Measurements from ENCODE around the gene SAG.

SAG gene

GRCh38 chr2:233275223-233275622 lies 32.4 kb upstream of the SAG start:
- Histone ChIP-seq H3K4me3 (no peak overlapping the region), H3K27ac (no peak overlapping the region), H3K9me3 (no peaks in the 10 kb centered on the region), H3K4me1 (no peaks in the 10 kb centered on the region), H3K27me3 (no peaks in the 10 kb centered on the region), H3K36me3 (peaks cover 82 to 99% (median 94%) of the 10 kb centered on the region in 3 donors)
- no peak for TF ChIP-seq CTCF (IDR thresholded peaks at IDR 0.05)
- no peak for DNase-seq
- intact Hi-C loops (cut with DNase I; ENCODE audit: low total_unique reads): loop anchor here (10.0 kb wide), 1 partner anchor 170 kb away; no protein-coding TSS in a partner anchor

- Histone ChIP-seq H3K4me3 (no peak overlapping the region), H3K9me3 (no peaks in the 10 kb centered on the region), H3K27ac (no peak overlapping the region), H3K4me1 (no peaks in the 10 kb centered on the region), H3K27me3 (no peaks in the 10 kb centered on the region), H3K36me3 (peaks cover 97 to 100% (median 97%) of the 10 kb centered on the region in 3 donors)
- intact Hi-C loops (cut with DNase I; ENCODE audit: low total_unique reads): loop anchor here (10.0 kb wide), 1 partner anchor 166 kb away; no protein-coding TSS in a partner anchor
- TF ChIP-seq CTCF (IDR thresholded peaks at IDR 0.05): no peak
- no peak for DNase-seq
These were observed 28.7 kb upstream of the SAG start for GRCh38 chr2:233278921-233279320.

GRCh38 chr2:233280114-233280693 lies 27.4 kb upstream of the SAG start:
- no peak for TF ChIP-seq CTCF (IDR thresholded peaks at IDR 0.05)
- intact Hi-C loops (cut with DNase I; ENCODE audit: low total_unique reads): no loop called here

GRCh38 chr2:233281553-233281952 lies 26.1 kb upstream of the SAG start:
- intact Hi-C loops (cut with DNase I; ENCODE audit: low total_unique reads): no loop called here
- no peak for TF ChIP-seq CTCF (IDR thresholded peaks at IDR 0.05)
- H3K4me1 ChIP-seq: no peaks in the 10 kb centered on the region
- no peak overlapping the region for H3K27ac ChIP-seq
- H3K27me3 ChIP-seq: no peaks in the 10 kb centered on the region
- H3K9me3 ChIP-seq: no peaks in the 10 kb centered on the region
- DNase-seq: no peak
- no peak overlapping the region for H3K4me3 ChIP-seq
- peaks cover 95 to 100% (median 97%) of the 10 kb centered on the region in 3 donors for H3K36me3 ChIP-seq

More at GRCh38 chr2:233280114-233280693, 27.4 kb upstream of the SAG start:
- Histone ChIP-seq H3K36me3 (peaks cover 97 to 100% (median 97%) of the 10 kb centered on the region in 3 donors), H3K4me3 (no peak overlapping the region), H3K9me3 (no peaks in the 10 kb centered on the region), H3K4me1 (no peaks in the 10 kb centered on the region), H3K27ac (no peak overlapping the region), H3K27me3 (no peaks in the 10 kb centered on the region)
- DNase-seq: no peak

GRCh38 chr2:233281992-233282603 lies 25.5 kb upstream of the SAG start:
- no peak for DNase-seq
- intact Hi-C loops (cut with DNase I; ENCODE audit: low total_unique reads): no loop called here
- no peaks in the 10 kb centered on the region for H3K27me3 ChIP-seq
- no peaks in the 10 kb centered on the region for H3K9me3 ChIP-seq
- H3K36me3 ChIP-seq: peaks cover 95 to 100% (median 97%) of the 10 kb centered on the region in 3 donors
- H3K4me3 ChIP-seq: no peak overlapping the region
- no peak overlapping the region for H3K27ac ChIP-seq
- TF ChIP-seq CTCF (IDR thresholded peaks at IDR 0.05): no peak
- no peaks in the 10 kb centered on the region for H3K4me1 ChIP-seq

Data from tibial artery (tissue), 4 donors.